IMR-90 (cell line): ENCODE measurements around the gene PVALEF. TPM values are rescaled to one million over a fixed set of nuclear protein-coding genes. Genes with fewer than 3 reads are reported as not detected.

Source experiments
- ATAC-seq: fragments of 200-7000 bp; cut with Tn5 transposase; 2 replicates; pipeline ENCODE4 v1.9.1; 2020; ENCODE audit warnings: low read depth, mild to moderate bottlenecking, moderate library complexity
- BruUV-seq: library from RNA; stranded (reverse); fragments of 400-500 nt; replicated peaks from 2 replicates; lab custom pipeline; 2021; lab: Mats Ljungman, UMichigan
- CTCF ChIA-PET: fragments of 300-600 bp; formaldehyde crosslinking; extraction: SDS; loops from one replicate; lab custom pipeline; 2021; ENCODE audit warnings: antibody characterized with exemption; lab: Yijun Ruan, JAX
- POLR2A ChIA-PET: fragments of 300-600 bp; sonication (Branson Sonifier 250); formaldehyde crosslinking; loops from one replicate; lab custom pipeline; 2022; ENCODE audit warnings: antibody characterized with exemption; ENCODE audit not compliant: unreplicated experiment; lab: Charles Lee
- DNase-seq: peaks from one replicate; pipeline ENCODE4 v3.0.0; 2013
- H2AFZ ChIP-seq: replicated peaks from 2 replicates; pipeline ENCODE3; 2013; ENCODE audit warnings: low read length, mild to moderate bottlenecking; ENCODE audit not compliant: poor library complexity
- H2AK5ac ChIP-seq: 2 replicates; pipeline ENCODE4 v1.6.1; 2013; ENCODE audit warnings: low read depth, low read length, inconsistent platforms
- H2AK9ac ChIP-seq: replicated peaks from 2 replicates; pipeline ENCODE3; 2013; ENCODE audit warnings: mild to moderate bottlenecking, low read depth, low read length, moderate library complexity; ENCODE audit not compliant: poor library complexity
- H2BK120ac ChIP-seq: 2 replicates; pipeline ENCODE4 v1.6.1; 2013; ENCODE audit warnings: low read depth, low read length, inconsistent platforms
- H2BK15ac ChIP-seq: 3 replicates; pipeline ENCODE4 v1.6.1; 2013; ENCODE audit warnings: low read depth, low read length, inconsistent platforms
- H2BK20ac ChIP-seq: 2 replicates; pipeline ENCODE4 v1.6.1; 2013; ENCODE audit warnings: low read depth, mild to moderate bottlenecking, inconsistent platforms, low read length, moderate library complexity
- H2BK5ac ChIP-seq: 2 replicates; pipeline ENCODE4 v1.6.1; 2013; ENCODE audit warnings: mild to moderate bottlenecking, low read depth, low read length, inconsistent platforms; ENCODE audit not compliant: poor library complexity, severe bottlenecking
- H3K14ac ChIP-seq: replicated peaks from 2 replicates; pipeline ENCODE4 v1.6.1; 2013; ENCODE audit warnings: low read depth, low read length, inconsistent platforms
- H3K18ac ChIP-seq: 2 replicates; pipeline ENCODE4 v1.6.1; 2013; ENCODE audit warnings: low read depth, low read length, control low read depth
- H3K23ac ChIP-seq: 2 replicates; pipeline ENCODE4 v1.6.1; 2013; ENCODE audit warnings: low read depth, low read length, inconsistent platforms
- H3K27ac ChIP-seq: 2 replicates; pipeline ENCODE4 v1.5.1; 2013; ENCODE audit warnings: mild to moderate bottlenecking, control low read depth, low read length; ENCODE audit not compliant: insufficient read depth
- H3K27me3 ChIP-seq: 2 replicates; pipeline ENCODE4 v1.6.1; 2013; ENCODE audit warnings: low read length; ENCODE audit not compliant: control insufficient read depth, insufficient read depth
- H3K36me3 ChIP-seq: 2 replicates; pipeline ENCODE4 v1.6.1; 2013; ENCODE audit warnings: low read length, mixed read lengths; ENCODE audit not compliant: control insufficient read depth, insufficient read depth
- H3K4ac ChIP-seq: 2 replicates; pipeline ENCODE4 v1.6.1; 2013; ENCODE audit warnings: low read depth, low read length, inconsistent platforms
- H3K4me1 ChIP-seq: 2 replicates; pipeline ENCODE4 v1.6.1; 2013; ENCODE audit warnings: low read length, mixed read lengths; ENCODE audit not compliant: control insufficient read depth, insufficient read depth
- H3K4me2 ChIP-seq: 2 replicates; pipeline ENCODE4 v1.6.1; 2013; ENCODE audit warnings: low read depth, mild to moderate bottlenecking, control low read depth, low read length, moderate library complexity
- H3K4me3 ChIP-seq: 2 replicates; pipeline ENCODE4 v1.5.1; 2013; ENCODE audit warnings: low read depth, mild to moderate bottlenecking, control low read depth, low read length, moderate library complexity; ENCODE audit not compliant: insufficient read depth
- H3K56ac ChIP-seq: 2 replicates; pipeline ENCODE4 v1.6.1; 2013; ENCODE audit warnings: low read length, inconsistent platforms; ENCODE audit not compliant: insufficient read depth; ENCODE audit errors: extremely low read depth
- H3K79me1 ChIP-seq, 2 experiments: 2 replicates each; pipeline ENCODE4 v1.6.1; 2013; ENCODE audit warnings: low read length in 2 of 2, inconsistent platforms in 1 of 2, low read depth in 1 of 2
- H3K9ac ChIP-seq: 2 replicates; pipeline ENCODE4 v1.6.1; 2013; ENCODE audit warnings: low read depth, low read length, control low read depth
- H3K9me1 ChIP-seq: 2 replicates; pipeline ENCODE4 v1.6.1; 2013; ENCODE audit warnings: low read length, inconsistent platforms; ENCODE audit not compliant: insufficient read depth
- H3K9me3 ChIP-seq: 2 replicates; pipeline ENCODE4 v1.6.1; 2013; ENCODE audit warnings: low read length; ENCODE audit not compliant: control insufficient read depth, insufficient read depth
- H4K20me1 ChIP-seq: 2 replicates; pipeline ENCODE4 v1.6.1; 2013; ENCODE audit warnings: low read length, inconsistent platforms; ENCODE audit not compliant: insufficient read depth
- H4K5ac ChIP-seq: 2 replicates; pipeline ENCODE4 v1.6.1; 2013; ENCODE audit warnings: mild to moderate bottlenecking, low read depth, low read length, control low read depth
- H4K8ac ChIP-seq, 2 experiments: 2 replicates each; pipeline ENCODE4 v1.6.1; 2013; ENCODE audit warnings: low read depth in 2 of 2, low read length in 2 of 2, control low read depth in 1 of 2, inconsistent platforms in 1 of 2
- H4K91ac ChIP-seq: 2 replicates; pipeline ENCODE4 v1.6.1; 2013; ENCODE audit warnings: low read depth, low read length, inconsistent platforms; ENCODE audit not compliant: insufficient read depth
- CTCF ChIP-seq: conservative IDR thresholded peaks from 2 replicates; pipeline ENCODE4 v1.5.1; 2012; ENCODE audit warnings: mild to moderate bottlenecking, low read depth, low read length, improper control_type of control experiment
- FOS ChIP-seq: fragments of 150-350 bp; IDR thresholded peaks from 2 replicates; pipeline ENCODE4 v1.6.1; 2016; ENCODE audit warnings: low read depth, low read length
- MXI1 ChIP-seq: IDR thresholded peaks from 2 replicates; pipeline ENCODE4 v1.6.1; 2012; ENCODE audit warnings: low read depth, mild to moderate bottlenecking, low read length, moderate library complexity, borderline replicate concordance
- RAD21 ChIP-seq: IDR thresholded peaks from 2 replicates; pipeline ENCODE4 v1.6.1; 2012; ENCODE audit warnings: low read length, improper control_type of control experiment
- WGBS, 2 experiments: methylation state at CpG; one replicate each; pipeline versions ENCODE4 v1.1.5 to v1.1.7; 2013; ENCODE audit warnings: missing lambda C conversion rate in 2 of 2; ENCODE audit not compliant: insufficient read length in 1 of 2; ENCODE audit errors: extremely low coverage in 2 of 2; 5-methylcytosine and 5-hydroxymethylcytosine counted together
- dilution Hi-C: fragments of 300-500 bp; cut with HindIII; formaldehyde crosslinking; loops from one replicate; pipeline ENCODE4 v1.14.3; 2018; ENCODE audit warnings: low sequenced_read_pairs; ENCODE audit not compliant: unreplicated experiment
- in situ Hi-C: fragments of 300-500 bp; cut with MboI; formaldehyde crosslinking; loops from 3 replicates; pipeline ENCODE4 v1.14.3; 2019; ENCODE audit warnings: low sequenced_read_pairs, inconsistent platforms, mixed read lengths
- intact Hi-C: fragments of 100-400 bp; cut with micrococcal nuclease; formaldehyde crosslinking; loops from 2 replicates; pipeline ENCODE4 v1.10.0; 2022
- polyA plus RNA-seq, 3 experiments: library from polyadenylated mRNA; depleted of rRNA; stranded (reverse); fragments of >200 nt; gene quantifications; 2 replicates each; pipeline ENCODE4 v1.2.3, GENCODE V29; 2012; ENCODE audit warnings: low replicate concordance in 1 of 3
- total RNA-seq: library from RNA; depleted of rRNA; stranded (reverse); fragments of >200 nt; gene quantifications from 2 replicates; pipeline ENCODE4 v1.2.3, GENCODE V29; 2012

The PVALEF gene
- total and polyA plus RNA-seq, 2 of the 4 experiments (the other 2 are of a cell fraction), result not detected

GRCh38 chr17:81230043-81230820, 64.9 kb downstream of the PVALEF start:
- TF ChIP-seq CTCF (peak; percentile 31; the same call in 1 of the 2 replicates), FOS (no peak), MXI1 (no peak), RAD21 (peak; percentile 36; the same call in 1 of the 2 replicates)
- Histone ChIP-seq H3K9ac (no peak overlapping the region), H2AK5ac (no peak overlapping the region), H3K56ac (no peak overlapping the region), H4K8ac (no peak overlapping the region), H4K5ac (no peak overlapping the region), H3K9me1 (no peaks in the 10 kb centered on the region), H3K4ac (no peak overlapping the region), H3K4me1 (peaks cover 2% of the 10 kb centered on the region; the same call in 1 of the 2 replicates), H3K4me2 (no peak overlapping the region), H3K18ac (no peak overlapping the region), H4K20me1 (peaks cover 18% of the 10 kb centered on the region), H3K27me3 (no peaks in the 10 kb centered on the region), H2BK5ac (no peak overlapping the region), H3K36me3 (peaks cover 39% of the 10 kb centered on the region), H2BK120ac (no peak overlapping the region), H3K27ac (no peak overlapping the region), H3K4me3 (no peak overlapping the region), H2AK9ac (no peak overlapping the region), H2BK15ac (no peak overlapping the region), H2BK20ac (no peak overlapping the region), H4K91ac (no peak overlapping the region), H2AFZ (peak overlapping the region; percentile 33), H3K9me3 (peaks cover 3% of the 10 kb centered on the region; the same call in 1 of the 2 replicates), H3K23ac (no peak overlapping the region), H3K14ac (no peak overlapping the region), H3K79me1 (peaks cover 4 to 20% of the 10 kb centered on the region in 2 experiments; a peak in 3 of 4 replicates)
- intact Hi-C loops, result no loop called here
- no peak for DNase-seq
- CTCF ChIA-PET, result interaction anchor here (0.6 kb wide), 1 partner anchor 25 kb away, joined by 3 read pairs; no protein-coding TSS in a partner anchor
- dilution Hi-C loops, result no loop called here
- POLR2A ChIA-PET, result no interaction called here
- in situ Hi-C loops, result no loop called here
- 97% methylated on average over 13 of the region's 26 CpGs; no CpG with 5 or more reads in 1 of the 2 experiments for WGBS, 2 experiments
- no TSS peak for BruUV-seq
- no peak for ATAC-seq
